Natural killer cell (primary cell): ENCODE results near the gene PSMB11. TPM values are rescaled to one million over a fixed set of nuclear protein-coding genes. Genes with fewer than 3 reads are reported as not detected.
A peak's percentile ranks its signal among the peaks of the same experiment; 100 is the strongest.

ENCODE experiments used
- ATAC-seq, 3 donors: fragments of 150-1000 bp in 2 of 3; fragments of 200-7000 bp in 1 of 3; cut with Tn5 transposase; 1 replicate in 1 of 3; 2 replicates in 2 of 3; pipeline ENCODE4 v1.10.0; 2021; ENCODE audit warnings: mild to moderate bottlenecking in 2 of 3, moderate library complexity in 2 of 3
- DNase-seq, 2 donors: peaks; one replicate each; pipeline versions ENCODE4 v3.0.0 to v3.0.0-alpha.2; 2013 to 2021; ENCODE audit warnings: mixed read lengths in 1 of 2
- H3K27ac ChIP-seq: one replicate; pipeline ENCODE4 v1.5.1; 2013; ENCODE audit warnings: mild to moderate bottlenecking, low read length
- H3K27me3 ChIP-seq: one replicate; pipeline ENCODE4 v1.6.1; 2013; ENCODE audit warnings: low read length; ENCODE audit not compliant: control insufficient read depth, insufficient read depth
- H3K36me3 ChIP-seq: one replicate; pipeline ENCODE4 v1.6.1; 2013; ENCODE audit warnings: low read length; ENCODE audit not compliant: control insufficient read depth, insufficient read depth
- H3K4me1 ChIP-seq: one replicate; pipeline ENCODE4 v1.6.1; 2013; ENCODE audit warnings: low read length; ENCODE audit not compliant: control insufficient read depth, insufficient read depth
- H3K4me3 ChIP-seq: one replicate; pipeline ENCODE4 v1.5.1; 2013; ENCODE audit warnings: low read length
- H3K9me3 ChIP-seq: one replicate; pipeline ENCODE4 v1.6.1; 2013; ENCODE audit warnings: low read length; ENCODE audit not compliant: control insufficient read depth, insufficient read depth
- H3K27ac Mint-ChIP-seq, 2 donors: one replicate each; pipeline ENCODE4 v1.8.0; 2022; ENCODE audit warnings: mild to moderate bottlenecking in 2 of 2, mixed read lengths in 2 of 2, moderate library complexity in 1 of 2
- H3K27me3 Mint-ChIP-seq, 2 donors: one replicate each; pipeline ENCODE4 v1.8.0; 2022; ENCODE audit warnings: low read depth in 2 of 2, mixed read lengths in 2 of 2
- H3K36me3 Mint-ChIP-seq: one replicate; pipeline ENCODE4 v1.8.0; 2022; ENCODE audit warnings: mixed read lengths
- H3K4me1 Mint-ChIP-seq, 2 donors: one replicate each; pipeline ENCODE4 v1.8.0; 2022; ENCODE audit warnings: mixed read lengths in 2 of 2
- H3K4me3 Mint-ChIP-seq: one replicate; pipeline ENCODE4 v1.8.0; 2022; ENCODE audit warnings: mild to moderate bottlenecking, moderate library complexity, mixed read lengths
- H3K9me3 Mint-ChIP-seq, 2 donors: one replicate each; pipeline ENCODE4 v1.8.0; 2022; ENCODE audit warnings: mixed read lengths in 2 of 2
- WGBS: methylation state at CpG from one replicate; pipeline ENCODE4 v1.1.7; 2013; ENCODE audit warnings: missing lambda C conversion rate; ENCODE audit not compliant: insufficient coverage; 5-methylcytosine and 5-hydroxymethylcytosine counted together
- intact Hi-C: fragments of 100-400 bp; cut with micrococcal nuclease; formaldehyde crosslinking; loops from one replicate; pipeline ENCODE4 v1.14.2; 2022
- total RNA-seq, 4 donors: library from RNA; stranded (reverse); fragments of 120-200 nt in 1 of 4; gene quantifications; one replicate each; pipeline versions ENCODE4 v1.2.3 to v1.2.4, GENCODE V29; 2013 to 2022
- TF ChIP-seq, protein P1 (sequence below): fragments of 200-600 bp; IDR thresholded peaks from one replicate; pipeline ENCODE4 v1.8.0; 2022; ENCODE audit warnings: antibody characterized with exemption

The PSMB11 gene
- total RNA-seq, 3 donors from 2014 or later (not counting 1 experiment from before 2014, with no cell fraction given): not detected

DNA sequence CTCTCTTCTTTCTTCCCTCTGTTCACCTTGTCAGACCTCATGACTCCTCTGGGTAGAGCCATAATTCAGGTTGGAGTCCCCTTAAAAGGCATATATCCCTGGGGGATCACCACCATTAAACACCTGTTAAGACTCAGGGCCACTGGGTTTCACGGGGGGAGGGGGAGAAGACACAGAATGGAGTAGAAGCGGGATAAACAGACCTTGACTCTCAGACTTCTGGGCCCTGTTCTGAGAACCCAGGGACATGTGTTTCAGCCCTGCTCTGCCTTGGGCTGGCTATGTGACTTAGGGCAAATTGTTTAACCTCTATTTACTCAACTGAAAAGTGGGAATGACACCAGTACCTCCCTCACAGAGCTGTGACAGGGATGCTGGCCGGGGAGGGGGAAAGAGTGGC is 10.7 kb downstream of the PSMB11 start:
- Mint-ChIP-seq H3K9me3 (no peaks in the 10 kb centered on the region), H3K27me3 (peaks cover 0 to 4% of the 10 kb centered on the region in 2 donors), H3K27ac (no peak overlapping the region), H3K4me3 (no peak overlapping the region), H3K4me1 (peaks cover 11 to 15% of the 10 kb centered on the region in 2 donors), H3K36me3 (no peaks in the 10 kb centered on the region)
- H3K4me3 ChIP-seq: no peak overlapping the region
- H3K36me3 ChIP-seq: no peaks in the 10 kb centered on the region
- H3K4me1 ChIP-seq: peaks cover 11% of the 10 kb centered on the region
- H3K27ac ChIP-seq: no peak overlapping the region
- H3K27me3 ChIP-seq: no peaks in the 10 kb centered on the region
- no peak for DNase-seq
- no peaks in the 10 kb centered on the region for H3K9me3 ChIP-seq
- WGBS: 93% methylated on average over 2 of the region's 3 CpGs
- TF ChIP-seq, protein P1, sequence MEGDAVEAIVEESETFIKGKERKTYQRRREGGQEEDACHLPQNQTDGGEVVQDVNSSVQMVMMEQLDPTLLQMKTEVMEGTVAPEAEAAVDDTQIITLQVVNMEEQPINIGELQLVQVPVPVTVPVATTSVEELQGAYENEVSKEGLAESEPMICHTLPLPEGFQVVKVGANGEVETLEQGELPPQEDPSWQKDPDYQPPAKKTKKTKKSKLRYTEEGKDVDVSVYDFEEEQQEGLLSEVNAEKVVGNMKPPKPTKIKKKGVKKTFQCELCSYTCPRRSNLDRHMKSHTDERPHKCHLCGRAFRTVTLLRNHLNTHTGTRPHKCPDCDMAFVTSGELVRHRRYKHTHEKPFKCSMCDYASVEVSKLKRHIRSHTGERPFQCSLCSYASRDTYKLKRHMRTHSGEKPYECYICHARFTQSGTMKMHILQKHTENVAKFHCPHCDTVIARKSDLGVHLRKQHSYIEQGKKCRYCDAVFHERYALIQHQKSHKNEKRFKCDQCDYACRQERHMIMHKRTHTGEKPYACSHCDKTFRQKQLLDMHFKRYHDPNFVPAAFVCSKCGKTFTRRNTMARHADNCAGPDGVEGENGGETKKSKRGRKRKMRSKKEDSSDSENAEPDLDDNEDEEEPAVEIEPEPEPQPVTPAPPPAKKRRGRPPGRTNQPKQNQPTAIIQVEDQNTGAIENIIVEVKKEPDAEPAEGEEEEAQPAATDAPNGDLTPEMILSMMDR: no peak
- intact Hi-C loops: loop anchor here (10.0 kb wide), 1 partner anchor 668 kb away; no protein-coding TSS in a partner anchor
- no peak for ATAC-seq

DNA sequence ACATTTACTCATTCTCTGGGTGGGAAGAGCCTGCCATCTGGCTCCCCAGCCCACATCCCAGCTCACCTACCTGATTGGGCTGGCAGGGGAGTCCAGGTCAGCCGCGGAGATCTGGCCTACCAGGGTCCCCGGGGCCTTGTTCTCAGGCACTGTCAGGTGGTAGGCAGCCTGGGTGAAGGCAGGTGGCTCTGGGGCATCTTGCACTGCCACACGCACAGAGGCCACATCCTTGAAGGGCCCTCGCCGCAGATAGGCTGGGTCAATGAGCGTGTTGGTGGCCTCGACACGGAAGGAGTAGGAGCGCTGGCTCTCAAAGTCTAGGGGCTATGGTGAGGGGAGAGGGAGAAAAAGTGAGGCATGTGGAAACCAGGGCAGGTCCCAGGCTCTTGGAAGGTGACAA is 11.4 kb downstream of the PSMB11 start:
- Histone ChIP-seq H3K4me3 (no peak overlapping the region), H3K27me3 (no peaks in the 10 kb centered on the region), H3K27ac (no peak overlapping the region), H3K36me3 (no peaks in the 10 kb centered on the region), H3K4me1 (peaks cover 18% of the 10 kb centered on the region), H3K9me3 (no peaks in the 10 kb centered on the region)
- ATAC-seq (no peak), DNase-seq (no peak)
- H3K27me3 Mint-ChIP-seq: peaks cover 0 to 3% of the 10 kb centered on the region in 2 donors
- H3K4me3 Mint-ChIP-seq: no peak overlapping the region
- TF ChIP-seq, protein P1: no peak
- H3K9me3 Mint-ChIP-seq: no peaks in the 10 kb centered on the region
- no peaks in the 10 kb centered on the region for H3K36me3 Mint-ChIP-seq
- intact Hi-C loops: loop anchor here (10.0 kb wide), 1 partner anchor 669 kb away; no protein-coding TSS in a partner anchor
- 95% methylated on average over 10 of the region's 10 CpGs for WGBS
- H3K27ac Mint-ChIP-seq: no peak overlapping the region
- H3K4me1 Mint-ChIP-seq: peaks cover 17 to 22% of the 10 kb centered on the region in 2 donors

DNA sequence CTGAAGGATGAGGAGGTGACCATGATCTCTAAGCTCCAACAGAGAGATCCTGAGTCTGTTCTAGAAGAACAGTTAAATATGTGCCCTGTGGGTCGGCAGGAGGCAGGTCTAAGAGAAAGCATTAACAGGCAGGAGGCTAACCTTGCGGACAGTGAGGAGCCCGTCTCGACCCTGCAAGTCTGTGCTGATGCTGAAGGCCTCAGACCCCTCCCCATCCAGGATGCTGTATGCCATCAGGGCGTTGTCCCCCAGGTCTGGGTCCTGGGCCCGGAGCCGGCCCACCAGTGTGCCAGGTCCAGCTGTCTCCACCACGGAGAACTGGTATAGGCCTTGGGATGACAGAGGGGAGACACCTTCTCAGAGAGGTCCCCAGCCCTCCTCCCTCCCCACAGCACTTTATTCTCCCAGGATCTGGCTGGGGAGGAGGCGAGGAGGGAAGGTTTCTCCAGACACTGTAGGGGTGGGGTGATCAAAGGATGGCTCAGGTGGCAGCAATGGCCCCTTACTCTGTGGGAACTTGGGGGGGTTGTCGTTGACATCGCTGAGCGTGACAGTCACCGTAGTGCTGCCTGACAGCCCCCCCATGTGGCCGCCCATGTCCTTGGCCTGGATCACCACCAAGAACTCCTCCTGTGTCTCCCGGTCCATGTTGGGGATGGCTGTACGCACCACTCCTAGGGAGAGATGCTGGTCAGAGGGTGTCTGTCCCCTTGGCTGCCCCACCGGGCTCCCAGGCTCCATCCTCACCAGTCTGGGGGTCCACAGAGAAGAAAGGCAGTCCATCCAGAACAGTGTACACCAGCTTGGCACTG is 12.2 kb downstream of the PSMB11 start:
- TF ChIP-seq, protein P1: no peak
- Mint-ChIP-seq H3K4me1 (peaks cover 17 to 24% of the 10 kb centered on the region in 2 donors), H3K27ac (peak overlapping the region in 1 of 2 donors; percentile 51), H3K36me3 (peaks cover 3% of the 10 kb centered on the region), H3K27me3 (peaks cover 0 to 3% of the 10 kb centered on the region in 2 donors), H3K9me3 (no peaks in the 10 kb centered on the region), H3K4me3 (no peak overlapping the region)
- no peak overlapping the region for H3K27ac ChIP-seq
- H3K27me3 ChIP-seq: no peaks in the 10 kb centered on the region
- H3K36me3 ChIP-seq: peaks cover 5% of the 10 kb centered on the region
- intact Hi-C loops: loop anchor here (10.0 kb wide), 1 partner anchor 669 kb away; no protein-coding TSS in a partner anchor
- H3K4me1 ChIP-seq: peaks cover 18% of the 10 kb centered on the region
- H3K9me3 ChIP-seq: no peaks in the 10 kb centered on the region
- DNase-seq: peak in 1 of 2 donors; percentile 57
- 74% methylated on average over 15 of the region's 17 CpGs for WGBS
- ATAC-seq: no peak
- H3K4me3 ChIP-seq: no peak overlapping the region
